ENCODE measurements around the gene BCL11B. TPM values are rescaled to one million over a fixed set of nuclear protein-coding genes. Genes with fewer than 3 reads are reported as not detected.

The BCL11B gene
- polyA plus RNA-seq, 3 donors, result 0.01 TPM; not detected in 2

- Histone ChIP-seq H4K20me1 (ENCODE audit: insufficient read depth, low read length) (no peaks in the 10 kb centered on the region), H3K79me2 (ENCODE audit: insufficient read depth, low read length) (no peaks in the 10 kb centered on the region), H3K36me3 (replicated peaks in 1 of 2; ENCODE audit: control insufficient read depth in 1 of 2, insufficient read depth in 2 of 2, low read length in 2 of 2) (no peaks in the 10 kb centered on the region), H3K9me3 (replicated peaks in 1 of 2; ENCODE audit: control insufficient read depth in 1 of 2, insufficient read depth in 1 of 2, low read length in 2 of 2) (no peaks in the 10 kb centered on the region), H3K9ac (ENCODE audit: insufficient read depth, low read length, poor library complexity, severe bottlenecking) (no peak overlapping the region), H3K27me3 (ENCODE audit: control insufficient read depth in 2 of 2, insufficient read depth in 2 of 2, low read length in 2 of 2) (no peaks in the 10 kb centered on the region), H3K27ac (ENCODE audit: low read depth in 1 of 2, low read length in 2 of 2) (no peak overlapping the region), H3K4me1 (ENCODE audit: control insufficient read depth in 1 of 2, insufficient read depth in 2 of 2, low read length in 2 of 2) (no peaks in the 10 kb centered on the region), H2AFZ (ENCODE audit: insufficient read depth, low read depth, low read length, poor library complexity, severe bottlenecking) (no peak overlapping the region), H3K4me3 (replicated peaks in 1 of 3; ENCODE audit: low read depth in 2 of 3, low read length in 3 of 3) (no peak overlapping the region), H3K4me2 (replicated peaks; ENCODE audit: extremely low read depth, low read length, poor library complexity, severe bottlenecking) (no peak overlapping the region)
- no peak for TF ChIP-seq CTCF (IDR thresholded peaks at IDR 0.05)
- H3K27ac Mint-ChIP-seq, result no peak overlapping the region
- intact Hi-C loops (cut with micrococcal nuclease), result no loop called here
- WGBS (ENCODE audit: insufficient coverage), result 93% methylated on average over 13 of the region's 13 CpGs
- DNase-seq, result no peak
- no peaks in the 10 kb centered on the region for H3K36me3 Mint-ChIP-seq
- no peak overlapping the region for H3K4me3 Mint-ChIP-seq
- H3K4me1 Mint-ChIP-seq, result no peaks in the 10 kb centered on the region
- H3K27me3 Mint-ChIP-seq (ENCODE audit: low read depth in 3 of 3), result peaks cover 1 to 8% (median 8%) of the 10 kb centered on the region in 3 donors
- H3K9me3 Mint-ChIP-seq, result peaks cover 0 to 3% (median 0%) of the 10 kb centered on the region in 7 donors
Observed at GRCh38 chr14:99221445-99221844, 50.6 kb downstream of the BCL11B start.

- Histone ChIP-seq H3K27ac (ENCODE audit: low read depth in 1 of 2, low read length in 2 of 2) (no peak overlapping the region), H2AFZ (ENCODE audit: insufficient read depth, low read depth, low read length, poor library complexity, severe bottlenecking) (no peak overlapping the region), H3K4me1 (ENCODE audit: control insufficient read depth in 1 of 2, insufficient read depth in 2 of 2, low read length in 2 of 2) (no peaks in the 10 kb centered on the region), H3K27me3 (ENCODE audit: control insufficient read depth in 2 of 2, insufficient read depth in 2 of 2, low read length in 2 of 2) (no peaks in the 10 kb centered on the region), H3K4me2 (replicated peaks; ENCODE audit: extremely low read depth, low read length, poor library complexity, severe bottlenecking) (no peak overlapping the region), H3K9ac (ENCODE audit: insufficient read depth, low read length, poor library complexity, severe bottlenecking) (no peak overlapping the region), H4K20me1 (ENCODE audit: insufficient read depth, low read length) (no peaks in the 10 kb centered on the region), H3K36me3 (replicated peaks in 1 of 2; ENCODE audit: control insufficient read depth in 1 of 2, insufficient read depth in 2 of 2, low read length in 2 of 2) (no peaks in the 10 kb centered on the region), H3K79me2 (ENCODE audit: insufficient read depth, low read length) (no peaks in the 10 kb centered on the region), H3K9me3 (replicated peaks in 1 of 2; ENCODE audit: control insufficient read depth in 1 of 2, insufficient read depth in 1 of 2, low read length in 2 of 2) (no peaks in the 10 kb centered on the region), H3K4me3 (replicated peaks in 1 of 3; ENCODE audit: low read depth in 2 of 3, low read length in 3 of 3) (no peak overlapping the region)
- DNase-seq, result no peak
- peaks cover 0 to 4% (median 0%) of the 10 kb centered on the region in 7 donors for H3K9me3 Mint-ChIP-seq
- no peak overlapping the region for H3K4me3 Mint-ChIP-seq
- TF ChIP-seq CTCF (IDR thresholded peaks at IDR 0.05), result no peak
- H3K36me3 Mint-ChIP-seq, result no peaks in the 10 kb centered on the region
- peaks cover 0 to 6% (median 1%) of the 10 kb centered on the region in 3 donors for H3K27me3 Mint-ChIP-seq (ENCODE audit: low read depth in 3 of 3)
- no peak overlapping the region for H3K27ac Mint-ChIP-seq
- no peaks in the 10 kb centered on the region for H3K4me1 Mint-ChIP-seq
- intact Hi-C loops (cut with micrococcal nuclease), result no loop called here
- 92% methylated on average over 12 of the region's 13 CpGs for WGBS (ENCODE audit: insufficient coverage)
Observed at GRCh38 chr14:99217066-99217955, 54.7 kb downstream of the BCL11B start.
